ENCODE results near the gene NKD2. TPM values are rescaled to one million over a fixed set of nuclear protein-coding genes. Genes with fewer than 3 reads are reported as not detected.

Gene NKD2
- total and polyA plus RNA-seq, 2 of the 4 experiments (the other 2 are of a cell fraction): not detected

DNA sequence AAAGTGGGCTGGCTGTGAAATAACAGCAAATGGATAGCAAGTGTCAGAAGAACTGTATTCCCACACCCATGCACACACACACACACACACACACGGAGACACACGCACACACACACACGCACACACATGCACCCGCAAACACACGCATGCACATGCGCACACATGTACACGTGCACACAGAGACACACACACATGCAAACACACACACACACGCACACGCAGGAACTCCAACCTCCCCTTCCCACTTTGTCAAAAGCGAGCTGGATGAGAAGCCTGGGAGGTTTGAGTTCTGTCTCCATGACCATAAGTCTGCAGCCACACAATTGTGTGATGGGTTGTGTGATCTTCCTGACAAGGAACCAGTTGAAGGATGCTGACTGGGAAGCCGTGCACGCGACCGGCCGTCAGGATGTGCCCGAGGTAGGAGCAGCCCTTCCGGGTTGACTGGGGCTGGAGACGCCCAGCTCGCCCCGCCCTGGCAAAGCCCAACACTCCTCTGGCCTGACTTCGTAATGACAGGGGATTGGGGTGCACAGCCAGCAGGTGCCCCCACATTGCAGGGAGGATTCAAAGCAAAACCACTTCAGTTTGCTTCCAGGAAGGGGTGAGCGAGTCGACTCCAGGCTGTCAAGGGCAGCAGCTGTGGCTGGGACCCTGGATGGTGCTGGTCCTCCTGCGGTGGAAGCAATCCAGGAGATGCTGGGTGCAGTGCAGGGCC lies 29.3 kb upstream of the NKD2 start:
- in situ Hi-C loops (cut with MboI; ENCODE audit: low sequenced_read_pairs): no loop called here
- dilution Hi-C loops (cut with HindIII; ENCODE audit: low sequenced_read_pairs, unreplicated experiment): no loop called here
- CTCF ChIA-PET: no interaction called here

More for the DNA sequence above, 29.3 kb upstream of the NKD2 start:
- Histone ChIP-seq H3K27me3 (ENCODE audit: control insufficient read depth, insufficient read depth, low read length) (peaks cover 30% of the 10 kb centered on the region), H4K91ac (ENCODE audit: insufficient read depth, low read depth, low read length) (no peak overlapping the region), H3K4ac (ENCODE audit: low read depth, low read length) (no peak overlapping the region), H3K27ac (ENCODE audit: insufficient read depth, low read length) (no peak overlapping the region), H2AK5ac (ENCODE audit: low read depth, low read length) (no peak overlapping the region), H3K9me3 (ENCODE audit: control insufficient read depth, insufficient read depth, low read length) (no peaks in the 10 kb centered on the region), H4K8ac (ENCODE audit: low read depth in 2 of 2, low read length in 2 of 2) (no peak overlapping the region), H4K20me1 (ENCODE audit: insufficient read depth, low read length) (no peaks in the 10 kb centered on the region), H3K4me1 (ENCODE audit: control insufficient read depth, insufficient read depth, low read length) (no peaks in the 10 kb centered on the region), H3K18ac (ENCODE audit: low read depth, low read length) (no peak overlapping the region), H3K9ac (ENCODE audit: low read depth, low read length) (no peak overlapping the region), H4K5ac (ENCODE audit: low read depth, low read length) (no peak overlapping the region), H3K4me3 (ENCODE audit: insufficient read depth, low read depth, low read length) (no peak overlapping the region), H3K79me1 (ENCODE audit: low read depth in 1 of 2, low read length in 2 of 2) (no peaks in the 10 kb centered on the region), H2BK15ac (ENCODE audit: low read depth, low read length) (no peak overlapping the region), H2AFZ (replicated peaks; ENCODE audit: low read length, poor library complexity) (no peak overlapping the region), H3K36me3 (ENCODE audit: control insufficient read depth, insufficient read depth, low read length) (no peaks in the 10 kb centered on the region), H3K4me2 (ENCODE audit: low read depth, low read length) (no peak overlapping the region), H2BK20ac (ENCODE audit: low read depth, low read length) (no peak overlapping the region), H3K56ac (ENCODE audit: extremely low read depth, insufficient read depth, low read length) (no peak overlapping the region), H2BK5ac (ENCODE audit: low read depth, low read length, poor library complexity, severe bottlenecking) (no peak overlapping the region), H3K14ac (replicated peaks; ENCODE audit: low read depth, low read length) (no peak overlapping the region), H3K23ac (ENCODE audit: low read depth, low read length) (no peak overlapping the region), H2AK9ac (replicated peaks; ENCODE audit: low read depth, low read length, poor library complexity) (no peak overlapping the region), H3K9me1 (ENCODE audit: insufficient read depth, low read length) (peaks cover 3% of the 10 kb centered on the region; the same call in 1 of the 2 replicates), H2BK120ac (ENCODE audit: low read depth, low read length) (no peak overlapping the region)
- POLR2A ChIA-PET (ENCODE audit: unreplicated experiment): no interaction called here
- no TSS peak for BruUV-seq (replicated peaks)
- no peak for TF ChIP-seq MAFK (IDR thresholded peaks at IDR 0.05; ENCODE audit: low read depth, low read length)
- no peak for DNase-seq
- ATAC-seq (ENCODE audit: low read depth): no peak
- intact Hi-C loops (cut with micrococcal nuclease): no loop called here
- 96% methylated on average over 12 of the region's 24 CpGs; no CpG with 5 or more reads in 1 of the 2 experiments for WGBS, 2 experiments (ENCODE audit: extremely low coverage in 2 of 2, insufficient read length in 1 of 2)

Data from IMR-90 (cell line).